VCaP (cell line): ENCODE data around the gene TMEM151A.
"Not testable (repeated sequence)": the region's sequence is repeated elsewhere in the genome, so short reads cannot be mapped to it uniquely, and the experiment has no call there.

Experiments used
- H3K27ac ChIP-seq: fragments of 450-650 bp; 2 replicates; pipeline ENCODE4 v1.5.1; 2017
- CTCF ChIP-seq: fragments of 450-650 bp; conservative IDR thresholded peaks from 2 replicates; pipeline ENCODE4 v1.5.1; 2017; ENCODE audit warnings: mild to moderate bottlenecking, moderate library complexity

The TMEM151A gene

GRCh38 chr11:66318600-66318970 is 26.9 kb downstream of the TMEM151A start:
- no peak overlapping the region for H3K27ac ChIP-seq
- no peak for TF ChIP-seq CTCF

GRCh38 chr11:66320289-66320688 is 28.6 kb downstream of the TMEM151A start:
- H3K27ac ChIP-seq = not testable (repeated sequence)

- H3K27ac ChIP-seq = not testable (repeated sequence)
Measured at GRCh38 chr11:66320748-66321147, 29.1 kb downstream of the TMEM151A start.

- no peak overlapping the region for H3K27ac ChIP-seq
- no peak for TF ChIP-seq CTCF
Measured at GRCh38 chr11:66321606-66322005, 29.9 kb downstream of the TMEM151A start.

GRCh38 chr11:66322732-66323427 is 31.2 kb downstream of the TMEM151A start:
- no peak overlapping the region for H3K27ac ChIP-seq
- no peak for TF ChIP-seq CTCF

GRCh38 chr11:66323684-66324083 is 32.0 kb downstream of the TMEM151A start:
- TF ChIP-seq CTCF = no peak

GRCh38 chr11:66324664-66325063 is 33.0 kb downstream of the TMEM151A start:
- no peak overlapping the region for H3K27ac ChIP-seq

More at GRCh38 chr11:66323684-66324083, 32.0 kb downstream of the TMEM151A start:
- H3K27ac ChIP-seq = no peak overlapping the region

GRCh38 chr11:66325263-66325671 is 33.6 kb downstream of the TMEM151A start:
- H3K27ac ChIP-seq = no peak overlapping the region
- TF ChIP-seq CTCF = no peak

More at GRCh38 chr11:66324664-66325063, 33.0 kb downstream of the TMEM151A start:
- TF ChIP-seq CTCF = no peak
